GM13976 (cell line): ENCODE results near the gene CAB39L.

Experiments
- DNase-seq: peaks from one replicate; pipeline ENCODE4 v3.0.0; 2012; ENCODE audit warnings: low spot score
- CTCF ChIP-seq: IDR thresholded peaks from 2 replicates; pipeline ENCODE4 v1.5.1; 2012; ENCODE audit warnings: borderline replicate concordance, mild to moderate bottlenecking; ENCODE audit not compliant: insufficient read depth; ENCODE audit errors: extremely low read depth, missing control alignments, control extremely low read depth
- in situ Hi-C: fragments of 300-500 bp; cut with MboI; formaldehyde crosslinking; loops from one replicate; pipeline ENCODE4 v1.12.0; 2022; ENCODE audit warnings: low sequenced_read_pairs, mixed read lengths, inconsistent platforms; ENCODE audit not compliant: unreplicated experiment

Gene CAB39L

GRCh38 chr13:49409008-49409407, 34.9 kb downstream of the CAB39L start:
- TF ChIP-seq CTCF, result no peak
- no peak for DNase-seq
- in situ Hi-C loops, result no loop called here

GRCh38 chr13:49407936-49408335, 35.9 kb downstream of the CAB39L start:
- no peak for TF ChIP-seq CTCF
- DNase-seq, result no peak
- in situ Hi-C loops, result no loop called here

- in situ Hi-C loops, result no loop called here
- TF ChIP-seq CTCF, result no peak
- no peak for DNase-seq
Observed at GRCh38 chr13:49407068-49407467, 36.8 kb downstream of the CAB39L start.

- DNase-seq, result no peak
- in situ Hi-C loops, result no loop called here
- TF ChIP-seq CTCF, result no peak
Observed at GRCh38 chr13:49404703-49405020, 39.2 kb downstream of the CAB39L start.

- TF ChIP-seq CTCF, result no peak
- no peak for DNase-seq
- in situ Hi-C loops, result no loop called here
Observed at GRCh38 chr13:49403996-49404702, 39.7 kb downstream of the CAB39L start.

- DNase-seq, result peak; percentile 26
- in situ Hi-C loops, result no loop called here
- TF ChIP-seq CTCF, result no peak
Observed at GRCh38 chr13:49400755-49401659, 42.9 kb downstream of the CAB39L start.
